Activated CD8-positive, alpha-beta memory T cell treated with anti-CD3 and anti-CD28 coated beads for 24 hours (primary cell): ENCODE results near the gene MAGI3.

Source experiments
- DNase-seq: peaks from one replicate; pipeline ENCODE4 v3.0.0-alpha.2; 2020

Gene MAGI3

DNA sequence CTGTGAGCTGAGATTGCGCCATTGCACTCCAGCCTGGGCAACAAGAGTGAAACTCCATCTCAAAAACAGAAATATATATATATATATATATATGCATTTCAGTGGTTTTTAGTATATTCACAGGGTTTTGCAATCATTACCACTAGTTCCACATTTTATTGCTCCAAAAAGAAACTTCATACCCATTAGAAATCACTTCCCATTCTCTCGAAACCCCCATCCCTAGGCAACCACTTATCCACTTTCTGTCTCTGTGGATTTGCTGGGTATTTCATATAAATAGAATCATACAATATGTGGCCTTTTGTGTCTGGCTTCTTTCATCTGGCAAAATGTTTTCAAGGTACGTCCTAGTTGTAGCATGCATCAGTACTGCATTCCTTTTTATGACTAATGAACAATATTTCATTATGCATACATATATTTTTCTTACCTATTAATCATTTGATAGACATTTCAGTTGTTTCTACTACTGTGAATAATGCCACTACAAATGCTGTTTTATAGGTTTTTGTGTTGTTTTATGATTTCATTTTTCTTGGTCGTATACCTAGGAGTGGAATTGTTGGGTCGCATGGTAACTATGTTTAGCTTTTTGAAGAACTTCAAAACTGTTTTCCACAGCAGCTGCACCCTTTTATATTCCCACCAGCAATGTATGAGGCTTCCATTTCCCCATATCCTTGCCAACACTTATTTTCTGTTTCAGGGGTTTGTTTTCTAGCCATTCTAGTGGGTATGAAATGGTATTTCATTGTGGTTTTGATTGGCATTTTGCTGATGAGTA is 273.0 kb downstream of the MAGI3 start:
- DNase-seq, result no peak

DNA sequence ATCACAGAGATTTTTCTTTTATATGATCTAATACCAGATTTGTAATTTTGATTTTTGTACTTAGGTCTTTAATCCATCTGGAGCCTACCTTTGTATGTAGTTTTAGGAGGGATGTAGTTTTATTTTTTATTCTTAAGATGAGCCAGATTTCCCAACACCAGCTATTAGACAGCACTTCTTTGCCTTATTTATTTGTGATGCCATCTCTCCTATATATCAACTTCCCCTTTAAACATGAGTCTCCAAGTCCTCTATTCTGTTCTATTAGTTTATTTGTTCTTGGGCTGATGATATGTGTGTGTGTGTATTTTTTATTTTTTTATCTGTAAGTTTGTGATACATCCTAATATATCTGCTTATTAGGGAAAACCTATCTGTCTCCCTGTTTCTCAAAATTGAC is 274.8 kb downstream of the MAGI3 start:
- DNase-seq, result no peak

DNA sequence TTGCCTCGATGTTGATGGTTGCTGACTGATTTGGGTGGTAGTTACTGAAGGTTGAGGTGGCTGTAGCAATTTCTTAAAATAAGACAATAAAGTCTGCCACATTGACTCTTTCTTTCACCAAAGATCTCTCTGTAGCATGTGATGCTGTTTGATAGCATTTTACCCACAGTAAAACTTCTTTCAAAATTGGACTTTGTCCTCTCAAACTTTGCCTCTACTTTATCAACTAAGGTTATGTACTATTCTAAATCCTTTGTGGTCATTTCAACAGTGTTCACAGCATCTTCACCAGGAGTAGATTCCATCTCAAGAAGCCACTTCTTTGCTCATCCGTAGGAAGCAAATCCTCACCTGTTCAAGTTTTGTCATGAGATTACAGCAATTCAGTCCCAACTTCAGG is 275.8 kb downstream of the MAGI3 start:
- no peak for DNase-seq

- no peak for DNase-seq
Observed at GRCh38 chr1:113669988-113670387, 279.7 kb downstream of the MAGI3 start.

GRCh38 chr1:113670650-113671049 is 280.3 kb downstream of the MAGI3 start:
- DNase-seq, result no peak

- no peak for DNase-seq
Observed at GRCh38 chr1:113672491-113672890, 282.2 kb downstream of the MAGI3 start.

- DNase-seq, result no peak
Observed at GRCh38 chr1:113674591-113674990, 284.3 kb downstream of the MAGI3 start.

GRCh38 chr1:113675302-113675701 is 285.0 kb downstream of the MAGI3 start:
- no peak for DNase-seq

GRCh38 chr1:113676524-113676923 is 286.2 kb downstream of the MAGI3 start:
- no peak for DNase-seq

GRCh38 chr1:113677250-113678158 is 287.2 kb downstream of the MAGI3 start:
- DNase-seq, result no peak

DNA sequence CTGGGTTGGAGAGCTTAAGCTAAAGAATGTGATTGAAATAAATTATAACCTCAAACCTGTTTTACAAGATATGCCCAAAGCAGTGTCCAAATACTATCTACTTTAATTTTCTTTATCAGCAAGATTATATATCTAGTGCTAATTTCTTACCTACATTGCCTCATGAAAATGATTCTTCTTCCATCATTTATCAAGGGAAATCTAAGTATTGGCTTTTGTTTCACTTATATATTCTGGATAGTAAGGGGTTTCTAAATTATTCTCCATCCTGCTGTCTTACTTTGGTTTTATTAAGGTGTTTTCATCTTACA is 287.8 kb downstream of the MAGI3 start:
- DNase-seq, result no peak

- DNase-seq, result no peak
Observed at GRCh38 chr1:113681596-113682337, 291.5 kb downstream of the MAGI3 start.

- DNase-seq, result no peak
Observed at GRCh38 chr1:113683384-113684152, 293.3 kb downstream of the MAGI3 start.

- no peak for DNase-seq
Observed at GRCh38 chr1:113684153-113684541, 293.8 kb downstream of the MAGI3 start.

GRCh38 chr1:113686891-113687618 is 296.7 kb downstream of the MAGI3 start:
- no peak for DNase-seq

GRCh38 chr1:113691184-113691583 is 300.9 kb downstream of the MAGI3 start:
- no peak for DNase-seq

- no peak for DNase-seq
Observed at GRCh38 chr1:113692342-113692741, 302.0 kb downstream of the MAGI3 start.

- no peak for DNase-seq
Observed at GRCh38 chr1:113692824-113693431, 302.6 kb downstream of the MAGI3 start.

DNA sequence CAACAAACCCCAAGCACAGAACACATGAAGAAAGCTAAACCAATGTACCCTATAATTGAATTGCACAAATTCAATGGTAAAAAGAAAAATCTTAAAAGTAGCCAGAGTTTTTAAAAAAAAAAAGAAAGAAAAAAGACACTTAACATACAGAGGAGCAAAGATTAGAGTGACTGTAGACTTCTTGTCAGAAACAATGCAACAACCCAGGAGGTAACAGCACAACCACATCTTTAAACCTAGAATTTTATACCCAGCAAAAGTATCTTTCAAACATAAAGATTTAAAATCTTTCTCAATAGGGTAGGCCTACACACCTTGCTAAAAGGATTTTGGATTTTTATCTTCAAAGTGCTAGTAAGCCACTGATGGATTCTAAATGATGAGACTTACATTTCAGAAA is 304.6 kb downstream of the MAGI3 start:
- no peak for DNase-seq

- DNase-seq, result no peak
Observed at GRCh38 chr1:113701429-113701828, 311.1 kb downstream of the MAGI3 start.

- no peak for DNase-seq
Observed at GRCh38 chr1:113714606-113715269, 324.4 kb downstream of the MAGI3 start.
